Measurements from ENCODE around the gene SH3RF2. TPM values are rescaled to one million over a fixed set of nuclear protein-coding genes. Genes with fewer than 3 reads are reported as not detected.

Gene SH3RF2
- total and polyA plus RNA-seq, 2 experiments from 2014 or later = 35.1 to 35.4 TPM

DNA sequence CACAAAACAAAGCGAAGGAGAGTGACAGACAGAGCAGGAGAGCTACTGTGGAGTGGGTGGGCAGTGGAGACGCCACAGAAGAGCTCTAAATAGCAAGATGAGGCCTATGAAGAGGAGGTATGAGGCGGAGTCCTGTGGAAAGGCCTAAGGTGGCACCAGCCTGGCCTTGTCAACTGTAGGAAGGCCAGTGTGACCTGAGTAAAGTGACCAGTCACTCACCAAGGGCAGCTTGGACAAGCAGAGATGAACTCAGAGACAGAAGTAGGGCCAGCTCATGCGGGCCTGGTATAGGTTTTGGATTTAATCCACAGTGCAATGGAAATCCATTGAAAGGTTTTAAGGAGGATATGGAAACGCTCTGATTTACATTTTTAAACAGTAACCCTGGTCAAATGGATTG, 23.8 kb upstream of the SH3RF2 start:
- Histone ChIP-seq H3K9me3 (ENCODE audit: low read depth) (no peaks in the 10 kb centered on the region), H3K27ac (no peak overlapping the region), H3K79me2 (no peaks in the 10 kb centered on the region), H3K9me2 (replicated peaks; ENCODE audit: insufficient read depth) (no peaks in the 10 kb centered on the region), H3K4me2 (no peak overlapping the region), H2AFZ (no peak overlapping the region), H3K27me3 (no peaks in the 10 kb centered on the region), H3K4me1 (ENCODE audit: insufficient read depth) (no peaks in the 10 kb centered on the region), H3K36me3 (replicated peaks; ENCODE audit: insufficient read depth, low read depth) (no peaks in the 10 kb centered on the region), H3K4me3 (no peak overlapping the region), H4K20me1 (ENCODE audit: insufficient read depth, poor library complexity, severe bottlenecking) (no peaks in the 10 kb centered on the region)
- no peak for DNase-seq (ENCODE audit: low spot score)
- TF ChIP-seq, protein P1, sequence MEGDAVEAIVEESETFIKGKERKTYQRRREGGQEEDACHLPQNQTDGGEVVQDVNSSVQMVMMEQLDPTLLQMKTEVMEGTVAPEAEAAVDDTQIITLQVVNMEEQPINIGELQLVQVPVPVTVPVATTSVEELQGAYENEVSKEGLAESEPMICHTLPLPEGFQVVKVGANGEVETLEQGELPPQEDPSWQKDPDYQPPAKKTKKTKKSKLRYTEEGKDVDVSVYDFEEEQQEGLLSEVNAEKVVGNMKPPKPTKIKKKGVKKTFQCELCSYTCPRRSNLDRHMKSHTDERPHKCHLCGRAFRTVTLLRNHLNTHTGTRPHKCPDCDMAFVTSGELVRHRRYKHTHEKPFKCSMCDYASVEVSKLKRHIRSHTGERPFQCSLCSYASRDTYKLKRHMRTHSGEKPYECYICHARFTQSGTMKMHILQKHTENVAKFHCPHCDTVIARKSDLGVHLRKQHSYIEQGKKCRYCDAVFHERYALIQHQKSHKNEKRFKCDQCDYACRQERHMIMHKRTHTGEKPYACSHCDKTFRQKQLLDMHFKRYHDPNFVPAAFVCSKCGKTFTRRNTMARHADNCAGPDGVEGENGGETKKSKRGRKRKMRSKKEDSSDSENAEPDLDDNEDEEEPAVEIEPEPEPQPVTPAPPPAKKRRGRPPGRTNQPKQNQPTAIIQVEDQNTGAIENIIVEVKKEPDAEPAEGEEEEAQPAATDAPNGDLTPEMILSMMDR (IDR thresholded peaks at IDR 0.05; ENCODE audit: poor library complexity) = no peak
- no peak for TF ChIP-seq EZH2phosphoT487 (IDR thresholded peaks at IDR 0.05; ENCODE audit: low read depth, severe bottlenecking, unreplicated experiment)
- WGBS (ENCODE audit: low lambda C conversion rate, missing lambda C conversion rate) = 94% methylated on average over 5 of the region's 5 CpGs

DNA sequence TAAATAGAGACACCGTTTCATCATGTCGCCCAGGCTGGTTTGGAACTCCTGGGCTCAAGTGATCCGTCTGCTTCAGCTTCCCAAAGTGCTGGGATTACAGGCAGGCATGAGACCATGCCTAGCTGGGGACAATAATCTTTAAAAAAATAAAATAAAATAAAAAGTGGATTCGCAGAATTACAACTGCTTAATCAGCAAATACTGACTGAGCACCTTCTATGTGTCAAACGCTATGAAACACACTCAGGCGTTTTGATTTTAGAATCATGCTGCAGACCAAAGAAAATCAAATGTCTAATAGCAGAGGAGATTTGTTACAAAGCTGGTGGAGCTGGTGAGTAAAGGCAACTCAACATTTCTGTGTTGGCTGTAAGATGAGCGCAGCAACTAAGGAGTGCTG, 22.7 kb upstream of the SH3RF2 start:
- no peaks in the 10 kb centered on the region for H3K36me3 ChIP-seq (replicated peaks; ENCODE audit: insufficient read depth, low read depth)
- no peaks in the 10 kb centered on the region for H3K9me3 ChIP-seq (ENCODE audit: low read depth)
- H3K4me1 ChIP-seq (ENCODE audit: insufficient read depth) = no peaks in the 10 kb centered on the region
- H3K79me2 ChIP-seq = no peaks in the 10 kb centered on the region
- no peaks in the 10 kb centered on the region for H4K20me1 ChIP-seq (ENCODE audit: insufficient read depth, poor library complexity, severe bottlenecking)
- no peak overlapping the region for H3K4me3 ChIP-seq
- no peak overlapping the region for H3K4me2 ChIP-seq
- H3K9me2 ChIP-seq (replicated peaks; ENCODE audit: insufficient read depth) = no peaks in the 10 kb centered on the region
- no peak for TF ChIP-seq EZH2phosphoT487 (IDR thresholded peaks at IDR 0.05; ENCODE audit: low read depth, severe bottlenecking, unreplicated experiment)
- no peaks in the 10 kb centered on the region for H3K27me3 ChIP-seq
- no peak overlapping the region for H3K27ac ChIP-seq
- no peak overlapping the region for H2AFZ ChIP-seq
- WGBS (ENCODE audit: low lambda C conversion rate, missing lambda C conversion rate) = 96% methylated on average over 7 of the region's 7 CpGs
- no peak for DNase-seq (ENCODE audit: low spot score)

DNA sequence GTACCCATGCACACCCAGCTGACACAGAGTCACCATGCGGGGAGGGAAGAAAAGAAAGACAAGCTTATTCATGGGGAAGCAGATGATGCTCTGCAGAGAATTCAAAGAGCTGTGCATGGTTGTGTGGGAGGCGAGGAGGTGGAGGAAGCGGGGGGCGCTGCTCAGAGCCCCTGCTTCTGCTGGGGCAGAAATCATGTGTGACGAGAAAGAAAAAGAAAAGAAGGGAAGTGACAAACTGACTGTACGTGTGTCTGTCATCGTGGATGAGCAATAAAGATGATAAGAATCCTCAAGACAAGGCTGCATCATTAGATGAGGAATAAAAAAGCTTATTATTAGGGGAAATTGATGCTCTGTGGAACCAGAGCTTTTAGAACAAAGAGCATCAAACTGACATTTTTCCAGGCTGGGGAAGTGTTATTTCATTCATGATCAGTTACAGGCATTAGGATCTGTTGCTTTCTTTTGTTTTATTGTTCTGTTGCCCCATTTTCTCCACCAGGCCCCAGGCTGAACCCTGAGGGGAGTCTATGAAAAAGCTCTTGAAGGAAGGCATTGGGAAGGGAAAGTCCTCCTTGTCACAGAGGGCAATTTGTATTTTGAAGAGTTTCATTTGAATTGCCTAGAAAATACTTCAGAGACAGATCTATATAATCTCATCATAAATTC, 20.3 kb upstream of the SH3RF2 start:
- 93% methylated on average over 7 of the region's 7 CpGs for WGBS (ENCODE audit: low lambda C conversion rate, missing lambda C conversion rate)
- no peak for DNase-seq (ENCODE audit: low spot score)
- H2AFZ ChIP-seq = no peak overlapping the region

DNA sequence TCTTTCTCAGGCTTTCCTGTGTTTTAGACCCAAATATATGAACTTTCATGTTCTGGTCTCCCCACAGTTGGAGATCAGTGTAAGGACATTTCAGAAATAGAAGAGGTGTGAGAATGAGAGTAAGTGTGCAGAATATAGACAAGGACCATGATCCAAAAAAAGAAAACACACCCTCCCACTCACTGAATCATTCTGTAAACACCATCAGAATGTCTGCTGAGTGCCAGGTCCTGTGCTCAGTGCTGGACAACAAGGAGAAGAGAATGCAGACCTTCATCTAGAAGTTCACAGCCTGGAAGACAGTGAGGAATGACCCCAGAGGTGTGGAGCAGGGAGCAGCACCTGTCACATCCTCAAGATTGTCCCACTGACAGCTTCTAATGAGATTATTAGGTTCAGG, 19.1 kb upstream of the SH3RF2 start:
- Histone ChIP-seq H3K9me3 (ENCODE audit: low read depth) (no peaks in the 10 kb centered on the region), H3K9me2 (replicated peaks; ENCODE audit: insufficient read depth) (no peaks in the 10 kb centered on the region), H4K20me1 (ENCODE audit: insufficient read depth, poor library complexity, severe bottlenecking) (no peaks in the 10 kb centered on the region), H3K36me3 (replicated peaks; ENCODE audit: insufficient read depth, low read depth) (no peaks in the 10 kb centered on the region), H2AFZ (no peak overlapping the region), H3K79me2 (no peaks in the 10 kb centered on the region), H3K4me3 (no peak overlapping the region), H3K4me2 (no peak overlapping the region), H3K27me3 (no peaks in the 10 kb centered on the region), H3K4me1 (ENCODE audit: insufficient read depth) (no peaks in the 10 kb centered on the region), H3K27ac (no peak overlapping the region)
- TF ChIP-seq EZH2 (IDR thresholded peaks at IDR 0.05; ENCODE audit: borderline replicate concordance) = no peak
- TF ChIP-seq, protein P1 (IDR thresholded peaks at IDR 0.05; ENCODE audit: poor library complexity) = no peak
- TF ChIP-seq EZH2phosphoT487 (IDR thresholded peaks at IDR 0.05; ENCODE audit: low read depth, severe bottlenecking, unreplicated experiment) = no peak
- no peak for DNase-seq (ENCODE audit: low spot score)

More for the DNA sequence above, 20.3 kb upstream of the SH3RF2 start:
- Histone ChIP-seq H3K9me2 (replicated peaks; ENCODE audit: insufficient read depth) (no peaks in the 10 kb centered on the region), H3K4me1 (ENCODE audit: insufficient read depth) (no peaks in the 10 kb centered on the region), H3K36me3 (replicated peaks; ENCODE audit: insufficient read depth, low read depth) (no peaks in the 10 kb centered on the region), H3K79me2 (no peaks in the 10 kb centered on the region), H3K27ac (no peak overlapping the region), H3K4me2 (no peak overlapping the region), H3K9me3 (ENCODE audit: low read depth) (no peaks in the 10 kb centered on the region), H3K4me3 (no peak overlapping the region), H3K27me3 (no peaks in the 10 kb centered on the region), H4K20me1 (ENCODE audit: insufficient read depth, poor library complexity, severe bottlenecking) (no peaks in the 10 kb centered on the region)
- TF ChIP-seq, protein P1 (IDR thresholded peaks at IDR 0.05; ENCODE audit: poor library complexity) = no peak
- no peak for TF ChIP-seq EZH2 (IDR thresholded peaks at IDR 0.05; ENCODE audit: borderline replicate concordance)
- no peak for TF ChIP-seq EZH2phosphoT487 (IDR thresholded peaks at IDR 0.05; ENCODE audit: low read depth, severe bottlenecking, unreplicated experiment)
